ENCODE measurements around the gene ZNF350. TPM values are rescaled to one million over a fixed set of nuclear protein-coding genes. Genes with fewer than 3 reads are reported as not detected.

ZNF350 gene
- total and polyA plus RNA-seq, 2 donors (not counting 3 experiments of a cell fraction or from before 2014, with no cell fraction given) = 2.6 to 9.8 TPM

GRCh38 chr19:51926426-51926783 is 60.2 kb downstream of the ZNF350 start:
- TF ChIP-seq POLR2A (IDR thresholded peaks at IDR 0.05; ENCODE audit: low read depth, low read length) = no peak
- no peak for TF ChIP-seq GATA2 (IDR thresholded peaks at IDR 0.05; ENCODE audit: insufficient read depth, insufficient read length, low read depth, low read length)
- TF ChIP-seq CTCF (IDR thresholded peaks at IDR 0.05; ENCODE audit: extremely low read depth in 1 of 2, insufficient read depth in 1 of 2, low read depth in 1 of 2, low read length in 2 of 2) = no peak
- TF ChIP-seq EZH2 (IDR thresholded peaks at IDR 0.05; ENCODE audit: borderline replicate concordance, low read depth, low read length, severe bottlenecking) = no peak
- TF ChIP-seq POLR2AphosphoS5 (IDR thresholded peaks at IDR 0.05; ENCODE audit: insufficient read depth, low read depth, low read length) = no peak
- TF ChIP-seq FOS (IDR thresholded peaks at IDR 0.05; ENCODE audit: borderline replicate concordance, insufficient read depth, low read length) = no peak
- no peak for TF ChIP-seq MAX (IDR thresholded peaks at IDR 0.05; ENCODE audit: insufficient read depth, insufficient read length)
- no peak for TF ChIP-seq MYC (IDR thresholded peaks at IDR 0.05; ENCODE audit: low read depth, low read length)
- TF ChIP-seq JUN (IDR thresholded peaks at IDR 0.05; ENCODE audit: borderline replicate concordance, insufficient read depth, insufficient read length, low read depth) = no peak
- H3K27me3 ChIP-seq (ENCODE audit: control insufficient read depth in 2 of 2, insufficient read depth in 2 of 2, low read length in 2 of 2) = no peaks in the 10 kb centered on the region
- peak overlapping the region; percentile 74 for H3K4me2 ChIP-seq (ENCODE audit: insufficient read depth, low read length)
- POLR2A ChIA-PET = no interaction called here
- no TSS peak for BruUV-seq (replicated peaks)
- DNase-seq (ENCODE audit: low read depth, low spot score) (no peak), FAIRE-seq (no peak)
- peak overlapping the region in 2 of 3 experiments; percentile 75 to 82 for H3K4me3 ChIP-seq (replicated peaks in 1 of 3; ENCODE audit: insufficient read depth in 1 of 3, low read depth in 1 of 3, low read length in 3 of 3)
- H3K9me1 ChIP-seq (replicated peaks; ENCODE audit: control insufficient read depth, extremely low read depth, insufficient read depth, low read length) = no peaks in the 10 kb centered on the region
- dilution Hi-C loops (cut with MboI; ENCODE audit: extremely low pct_ligation_motif_present, low sequenced_read_pairs) (no loop called here), intact Hi-C loops (cut with micrococcal nuclease) (loop anchor here (2.0 to 10.0 kb wide), 4 partner anchors 38 to 208 kb away; partner anchors contain the start of genes ZNF614, ZNF615 and ZNF616)
- H3K4me1 ChIP-seq (ENCODE audit: control insufficient read depth, extremely low read depth, insufficient read depth, low read length) = peaks cover 8% of the 10 kb centered on the region
- no peak overlapping the region for H3K27ac ChIP-seq (ENCODE audit: insufficient read depth, low read depth, low read length)
- H3K9me3 ChIP-seq (replicated peaks; ENCODE audit: control insufficient read depth, insufficient read depth, low read length) = peaks cover 6% of the 10 kb centered on the region
- H4K20me1 ChIP-seq (replicated peaks; ENCODE audit: control insufficient read depth, extremely low read depth, insufficient read depth, low read length) = no peaks in the 10 kb centered on the region
- H3K9ac ChIP-seq (replicated peaks; ENCODE audit: extremely low read depth, insufficient read depth, low read length) = no peak overlapping the region
- CTCF ChIA-PET = no interaction called here
- H3K36me3 ChIP-seq (ENCODE audit: control insufficient read depth in 2 of 2, extremely low read depth in 1 of 2, insufficient read depth in 2 of 2, low read length in 2 of 2) = no peaks in the 10 kb centered on the region
- H3K79me2 ChIP-seq (ENCODE audit: control insufficient read depth, insufficient read depth, low read length) = peaks cover 3% of the 10 kb centered on the region
- H2AFZ ChIP-seq (ENCODE audit: low read depth, low read length) = peak overlapping the region; percentile 93

Measured in endothelial cell of umbilical vein (primary cell).